Ramos (cell line): ENCODE results near the gene FST.

Experiments
- in situ Hi-C: fragments of 300-500 bp; cut with MboI; formaldehyde crosslinking; loops from one replicate; pipeline ENCODE4 v1.14.3; 2022; ENCODE audit warnings: low sequenced_read_pairs; ENCODE audit not compliant: unreplicated experiment

The FST gene

GRCh38 chr5:53480416-53481158 lies at the start of gene FST:
TSS of gene FST (plus strand) at chr5:53480629. CDS start at chr5:53480792, 163 bp downstream.
- in situ Hi-C loops: loop anchor here (10.0 kb wide), 1 partner anchor 734 kb away; no protein-coding TSS in a partner anchor

- in situ Hi-C loops: no loop called here
These were observed 48.8 kb upstream of the FST start for GRCh38 chr5:53431665-53432064.

- in situ Hi-C loops: no loop called here
These were observed 47.4 kb upstream of the FST start for GRCh38 chr5:53433026-53433425.

GRCh38 chr5:53434541-53434940 lies 45.9 kb upstream of the FST start:
- in situ Hi-C loops: no loop called here

GRCh38 chr5:53436480-53437191 lies 43.8 kb upstream of the FST start:
- in situ Hi-C loops: no loop called here

- in situ Hi-C loops: no loop called here
These were observed 42.4 kb upstream of the FST start for GRCh38 chr5:53438079-53438478.

- in situ Hi-C loops: no loop called here
These were observed 41.6 kb upstream of the FST start for GRCh38 chr5:53438486-53439472.

GRCh38 chr5:53442961-53443360 lies 37.5 kb upstream of the FST start:
- in situ Hi-C loops: no loop called here

GRCh38 chr5:53445569-53445968 lies 34.9 kb upstream of the FST start:
- in situ Hi-C loops: no loop called here

- in situ Hi-C loops: no loop called here
These were observed 33.5 kb upstream of the FST start for GRCh38 chr5:53446908-53447307.

GRCh38 chr5:53448851-53449250 lies 31.6 kb upstream of the FST start:
- in situ Hi-C loops: no loop called here

GRCh38 chr5:53453898-53454718 lies 26.3 kb upstream of the FST start:
- in situ Hi-C loops: no loop called here

- in situ Hi-C loops: no loop called here
These were observed 25.8 kb upstream of the FST start for GRCh38 chr5:53454719-53455000.

GRCh38 chr5:53456366-53456765 lies 24.1 kb upstream of the FST start:
- in situ Hi-C loops: no loop called here

GRCh38 chr5:53463909-53464621 lies 16.4 kb upstream of the FST start:
- in situ Hi-C loops: no loop called here

GRCh38 chr5:53464722-53465121 lies 15.7 kb upstream of the FST start:
- in situ Hi-C loops: no loop called here

GRCh38 chr5:53469946-53470687 lies 10.3 kb upstream of the FST start:
- in situ Hi-C loops: no loop called here

- in situ Hi-C loops: no loop called here
These were observed 8.2 kb upstream of the FST start for GRCh38 chr5:53472279-53472678.
